ENCODE measurements around the gene SCLT1. TPM values are rescaled to one million over a fixed set of nuclear protein-coding genes. Genes with fewer than 3 reads are reported as not detected.

Gene SCLT1
- total and polyA plus RNA-seq, 2 of the 4 experiments (the other 2 are of a cell fraction): 4.9 to 7.7 TPM

DNA sequence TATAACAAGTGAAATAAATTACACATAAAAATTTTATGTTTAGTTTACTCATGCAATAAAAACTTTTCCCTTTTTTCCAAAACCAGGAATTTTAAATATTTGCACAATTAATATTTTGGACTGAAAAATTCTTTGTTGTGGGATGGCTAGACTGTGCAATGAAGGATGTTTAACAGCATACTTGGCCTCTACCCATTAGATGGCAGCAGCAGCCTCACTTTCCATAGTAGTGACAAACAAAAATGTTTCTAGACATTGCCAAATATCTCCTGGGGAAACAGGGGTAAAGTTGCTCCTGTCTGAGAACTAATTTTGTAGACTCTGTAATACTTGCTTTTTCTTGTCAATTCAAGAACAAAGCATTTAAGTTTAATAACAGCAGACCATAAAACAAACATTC is 49.8 kb downstream of the SCLT1 start:
- Histone ChIP-seq H3K4me2 (ENCODE audit: low read depth, low read length) (no peak overlapping the region), H3K23ac (ENCODE audit: low read depth, low read length) (no peak overlapping the region), H2AFZ (replicated peaks; ENCODE audit: low read length, poor library complexity) (no peak overlapping the region), H2BK15ac (ENCODE audit: low read depth, low read length) (no peak overlapping the region), H2AK9ac (replicated peaks; ENCODE audit: low read depth, low read length, poor library complexity) (no peak overlapping the region), H2BK5ac (ENCODE audit: low read depth, low read length, poor library complexity, severe bottlenecking) (no peak overlapping the region), H2BK120ac (ENCODE audit: low read depth, low read length) (no peak overlapping the region), H3K56ac (ENCODE audit: extremely low read depth, insufficient read depth, low read length) (no peak overlapping the region), H4K20me1 (ENCODE audit: insufficient read depth, low read length) (no peaks in the 10 kb centered on the region), H4K91ac (ENCODE audit: insufficient read depth, low read depth, low read length) (no peak overlapping the region), H3K18ac (ENCODE audit: low read depth, low read length) (no peak overlapping the region), H3K9me1 (ENCODE audit: insufficient read depth, low read length) (no peaks in the 10 kb centered on the region), H3K4ac (ENCODE audit: low read depth, low read length) (no peak overlapping the region), H3K27me3 (ENCODE audit: control insufficient read depth, insufficient read depth, low read length) (no peaks in the 10 kb centered on the region), H3K36me3 (ENCODE audit: control insufficient read depth, insufficient read depth, low read length) (peaks cover 1% of the 10 kb centered on the region; the same call in 1 of the 2 replicates), H3K27ac (ENCODE audit: insufficient read depth, low read length) (no peak overlapping the region), H3K9me3 (ENCODE audit: control insufficient read depth, insufficient read depth, low read length) (no peaks in the 10 kb centered on the region), H2BK20ac (ENCODE audit: low read depth, low read length) (no peak overlapping the region), H4K8ac (ENCODE audit: low read depth in 2 of 2, low read length in 2 of 2) (no peak overlapping the region), H3K79me1 (ENCODE audit: low read depth in 1 of 2, low read length in 2 of 2) (peaks cover 0 to 3% of the 10 kb centered on the region in 2 experiments; a peak in 1 of 4 replicates), H3K9ac (ENCODE audit: low read depth, low read length) (no peak overlapping the region), H3K4me1 (ENCODE audit: control insufficient read depth, insufficient read depth, low read length) (peaks cover 2% of the 10 kb centered on the region; the same call in 1 of the 2 replicates), H3K4me3 (ENCODE audit: insufficient read depth, low read depth, low read length) (no peak overlapping the region), H2AK5ac (ENCODE audit: low read depth, low read length) (no peak overlapping the region), H4K5ac (ENCODE audit: low read depth, low read length) (no peak overlapping the region), H3K14ac (replicated peaks; ENCODE audit: low read depth, low read length) (no peak overlapping the region)
- ChIA-PET CTCF (interaction anchor here (0.8 kb wide), 1 partner anchor 132 kb away, joined by 3 read pairs; no protein-coding TSS in a partner anchor), POLR2A (ENCODE audit: unreplicated experiment) (no interaction called here)
- in situ Hi-C loops (cut with MboI; ENCODE audit: low sequenced_read_pairs): no loop called here
- intact Hi-C loops (cut with micrococcal nuclease): no loop called here
- dilution Hi-C loops (cut with HindIII; ENCODE audit: low sequenced_read_pairs, unreplicated experiment): no loop called here
- DNase-seq (peak; percentile 9), ATAC-seq (ENCODE audit: low read depth) (peak; percentile 69)
- TF ChIP-seq, protein P1, sequence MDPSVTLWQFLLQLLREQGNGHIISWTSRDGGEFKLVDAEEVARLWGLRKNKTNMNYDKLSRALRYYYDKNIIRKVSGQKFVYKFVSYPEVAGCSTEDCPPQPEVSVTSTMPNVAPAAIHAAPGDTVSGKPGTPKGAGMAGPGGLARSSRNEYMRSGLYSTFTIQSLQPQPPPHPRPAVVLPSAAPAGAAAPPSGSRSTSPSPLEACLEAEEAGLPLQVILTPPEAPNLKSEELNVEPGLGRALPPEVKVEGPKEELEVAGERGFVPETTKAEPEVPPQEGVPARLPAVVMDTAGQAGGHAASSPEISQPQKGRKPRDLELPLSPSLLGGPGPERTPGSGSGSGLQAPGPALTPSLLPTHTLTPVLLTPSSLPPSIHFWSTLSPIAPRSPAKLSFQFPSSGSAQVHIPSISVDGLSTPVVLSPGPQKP (IDR thresholded peaks at IDR 0.05; ENCODE audit: borderline replicate concordance, low read depth, low read length): no peak
- TF ChIP-seq CTCF (conservative IDR thresholded peaks at IDR 0.05; ENCODE audit: low read depth, low read length) (peak; percentile 38), BHLHE40 (IDR thresholded peaks at IDR 0.05; ENCODE audit: low read depth, low read length) (no peak), MAZ (IDR thresholded peaks at IDR 0.05; ENCODE audit: borderline replicate concordance, low read depth, low read length) (no peak), MAFK (IDR thresholded peaks at IDR 0.05; ENCODE audit: low read depth, low read length) (no peak), FOS (IDR thresholded peaks at IDR 0.05; ENCODE audit: low read depth, low read length) (no peak), RAD21 (IDR thresholded peaks at IDR 0.05; ENCODE audit: low read length) (peak; percentile 41)
- TF ChIP-seq, protein P2, sequence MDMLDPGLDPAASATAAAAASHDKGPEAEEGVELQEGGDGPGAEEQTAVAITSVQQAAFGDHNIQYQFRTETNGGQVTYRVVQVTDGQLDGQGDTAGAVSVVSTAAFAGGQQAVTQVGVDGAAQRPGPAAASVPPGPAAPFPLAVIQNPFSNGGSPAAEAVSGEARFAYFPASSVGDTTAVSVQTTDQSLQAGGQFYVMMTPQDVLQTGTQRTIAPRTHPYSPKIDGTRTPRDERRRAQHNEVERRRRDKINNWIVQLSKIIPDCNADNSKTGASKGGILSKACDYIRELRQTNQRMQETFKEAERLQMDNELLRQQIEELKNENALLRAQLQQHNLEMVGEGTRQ (IDR thresholded peaks at IDR 0.05; ENCODE audit: low read depth, low read length): no peak
- no TSS peak for BruUV-seq (replicated peaks)
